CD14-positive monocyte (primary cell): ENCODE measurements around the gene PPP1R15B. TPM values are rescaled to one million over a fixed set of nuclear protein-coding genes. Genes with fewer than 3 reads are reported as not detected.

Source experiments
- DNase-seq, 3 donors: peaks; one replicate each; pipeline ENCODE4 v3.0.0-alpha.2; 2011 to 2022
- H2AFZ ChIP-seq: 2 replicates; pipeline ENCODE4 v1.6.0; 2012; ENCODE audit warnings: mild to moderate bottlenecking, low read depth, low read length, inconsistent platforms; ENCODE audit not compliant: insufficient read depth, poor library complexity, severe bottlenecking
- H3K27ac ChIP-seq, 2 donors: 1 replicate in 1 of 2; 2 replicates in 1 of 2; pipeline ENCODE4 v1.5.1; 2012 to 2013; ENCODE audit warnings: low read length in 2 of 2, control low read depth in 1 of 2, inconsistent platforms in 1 of 2, low read depth in 1 of 2, mild to moderate bottlenecking in 1 of 2
- H3K27me3 ChIP-seq, 2 donors: one replicate each; pipeline versions ENCODE4 v1.6.0 to v1.6.1; 2011 to 2013; ENCODE audit warnings: low read length in 2 of 2; ENCODE audit not compliant: control insufficient read depth in 2 of 2, insufficient read depth in 2 of 2
- H3K36me3 ChIP-seq, 2 donors: replicated peaks in 1 of 2; 1 replicate in 1 of 2; 2 replicates in 1 of 2; pipeline versions ENCODE4 v1.5.1 to v1.6.1; 2012 to 2013; ENCODE audit warnings: low read length in 2 of 2, control low read depth in 1 of 2, inconsistent platforms in 1 of 2, mild to moderate bottlenecking in 1 of 2; ENCODE audit not compliant: insufficient read depth in 2 of 2, control insufficient read depth in 1 of 2
- H3K4me1 ChIP-seq, 2 donors: 1 replicate in 1 of 2; 2 replicates in 1 of 2; pipeline versions ENCODE4 v1.5.1 to v1.6.1; 2012 to 2013; ENCODE audit warnings: low read length in 2 of 2, control low read depth in 1 of 2, inconsistent platforms in 1 of 2, mild to moderate bottlenecking in 1 of 2, moderate library complexity in 1 of 2; ENCODE audit not compliant: insufficient read depth in 2 of 2, control insufficient read depth in 1 of 2
- H3K4me2 ChIP-seq: replicated peaks from 2 replicates; pipeline ENCODE3; 2012; ENCODE audit warnings: low read length, moderate library complexity, mild to moderate bottlenecking; ENCODE audit not compliant: poor library complexity, severe bottlenecking; ENCODE audit errors: extremely low read depth
- H3K4me3 ChIP-seq, 3 experiments: fragments of 200-600 bp in 1 of 3; sonication (generic) in 1 of 3; replicated peaks in 1 of 3; 1 replicate in 2 of 3; 2 replicates in 1 of 3; pipeline ENCODE4 v1.5.1; 2011 to 2013; ENCODE audit warnings: low read length in 3 of 3, mild to moderate bottlenecking in 3 of 3, control low read depth in 2 of 3, low read depth in 2 of 3, inconsistent platforms in 1 of 3, moderate library complexity in 1 of 3
- H3K79me2 ChIP-seq: 2 replicates; pipeline ENCODE4 v1.6.0; 2012; ENCODE audit warnings: mild to moderate bottlenecking, control low read depth, inconsistent platforms, low read length, moderate library complexity; ENCODE audit not compliant: insufficient read depth
- H3K9ac ChIP-seq: 2 replicates; pipeline ENCODE4 v1.6.0; 2017; ENCODE audit warnings: low read length, mild to moderate bottlenecking; ENCODE audit not compliant: insufficient read depth, poor library complexity, severe bottlenecking
- H3K9me3 ChIP-seq, 2 donors: replicated peaks in 1 of 2; 1 replicate in 1 of 2; 2 replicates in 1 of 2; pipeline versions ENCODE4 v1.5.1 to v1.6.1; 2012 to 2013; ENCODE audit warnings: low read length in 2 of 2, control low read depth in 1 of 2; ENCODE audit not compliant: control insufficient read depth in 1 of 2, insufficient read depth in 1 of 2
- H4K20me1 ChIP-seq: 2 replicates; pipeline ENCODE4 v1.6.0; 2012; ENCODE audit warnings: mild to moderate bottlenecking, low read length, control low read depth, moderate library complexity; ENCODE audit not compliant: insufficient read depth
- H3K27ac Mint-ChIP-seq, 7 donors: one replicate each; pipeline ENCODE4 v1.8.0; 2020; ENCODE audit warnings: mild to moderate bottlenecking in 7 of 7, mixed read lengths in 7 of 7, moderate library complexity in 6 of 7, inconsistent platforms in 2 of 7
- H3K27me3 Mint-ChIP-seq, 3 donors: one replicate each; pipeline ENCODE4 v1.8.0; 2021 to 2022; ENCODE audit warnings: low read depth in 3 of 3, mild to moderate bottlenecking in 3 of 3, mixed read lengths in 3 of 3, moderate library complexity in 3 of 3, inconsistent platforms in 1 of 3
- H3K36me3 Mint-ChIP-seq, 2 donors: one replicate each; pipeline ENCODE4 v1.8.0; 2020; ENCODE audit warnings: mixed read lengths in 2 of 2, inconsistent platforms in 1 of 2, mild to moderate bottlenecking in 1 of 2
- H3K4me1 Mint-ChIP-seq: one replicate; pipeline ENCODE4 v1.8.0; 2020; ENCODE audit warnings: mild to moderate bottlenecking, mixed read lengths
- H3K4me3 Mint-ChIP-seq, 2 donors: one replicate each; pipeline ENCODE4 v1.8.0; 2020; ENCODE audit warnings: mild to moderate bottlenecking in 2 of 2, mixed read lengths in 2 of 2, moderate library complexity in 1 of 2
- H3K9me3 Mint-ChIP-seq, 7 donors: one replicate each; pipeline ENCODE4 v1.8.0; 2020 to 2022; ENCODE audit warnings: mixed read lengths in 7 of 7, mild to moderate bottlenecking in 6 of 7, moderate library complexity in 6 of 7, inconsistent platforms in 2 of 7
- CTCF ChIP-seq: fragments of 200-600 bp; IDR thresholded peaks from one replicate; pipeline ENCODE4 v1.8.0; 2022; ENCODE audit warnings: antibody characterized with exemption, mild to moderate bottlenecking
- WGBS: methylation state at CpG from one replicate; pipeline ENCODE4 v1.1.5; 2013; ENCODE audit warnings: missing lambda C conversion rate; ENCODE audit not compliant: insufficient coverage; 5-methylcytosine and 5-hydroxymethylcytosine counted together
- intact Hi-C, 2 donors: fragments of 100-400 bp; cut with micrococcal nuclease; formaldehyde crosslinking; loops; one replicate each; pipeline versions ENCODE4 v1.15.0 to v1.15.1; 2023
- polyA plus RNA-seq, 3 donors: library from polyadenylated mRNA; depleted of rRNA in 1 of 3; unstranded in 2 of 3; stranded (reverse) in 1 of 3; fragments of 300-500 nt in 2 of 3; fragments of >200 nt in 1 of 3; fragmentation: Illumina TruSeq in 2 of 3; gene quantifications; 1 replicate in 2 of 3; 2 replicates in 1 of 3; pipeline ENCODE4 v1.2.3, GENCODE V29; 2012 to 2021

The PPP1R15B gene
- polyA plus RNA-seq, 3 donors, result 31.1 to 117 (median 31.8) TPM

DNA sequence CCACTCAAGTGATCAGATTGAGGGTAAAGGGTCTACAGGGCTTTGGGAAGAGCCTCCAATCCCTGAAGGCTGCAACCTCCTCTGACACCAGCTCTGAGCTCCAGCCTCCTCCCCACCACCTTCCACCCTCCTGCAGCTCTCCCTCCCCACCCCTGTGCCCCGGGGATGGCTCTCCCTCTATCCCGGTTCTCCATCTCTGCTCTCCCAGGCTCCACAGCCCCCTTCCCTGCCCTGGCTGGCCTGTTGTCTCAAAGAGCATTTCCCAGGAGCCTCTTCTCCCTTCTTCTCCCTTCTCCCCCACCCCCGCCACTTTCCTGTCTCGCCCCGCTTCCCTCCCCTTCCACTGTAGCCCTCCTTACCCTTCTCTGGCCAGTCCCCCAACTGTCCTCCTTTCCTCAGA, 53.0 kb downstream of the PPP1R15B start:
- no peak for TF ChIP-seq CTCF
- DNase-seq, result no peak
- Mint-ChIP-seq H3K36me3 (no peaks in the 10 kb centered on the region), H3K27ac (peak overlapping the region in 1 of 7 donors; percentile 23), H3K9me3 (peaks cover 0 to 4% (median 0%) of the 10 kb centered on the region in 7 donors), H3K4me3 (peak overlapping the region in 1 of 2 donors; percentile 64), H3K27me3 (peaks cover 32 to 54% (median 37%) of the 10 kb centered on the region in 3 donors), H3K4me1 (peaks cover 17% of the 10 kb centered on the region)
- peaks cover 5 to 32% of the 10 kb centered on the region in 2 donors for H3K27me3 ChIP-seq
- no peaks in the 10 kb centered on the region for H3K9me3 ChIP-seq
- H2AFZ ChIP-seq, result no peak overlapping the region
- no peaks in the 10 kb centered on the region for H3K79me2 ChIP-seq
- H3K36me3 ChIP-seq, result no peaks in the 10 kb centered on the region
- H3K4me1 ChIP-seq, result peaks cover 13 to 16% of the 10 kb centered on the region in 2 donors
- no peak overlapping the region for H3K4me2 ChIP-seq
- intact Hi-C loops, result no loop called here
- no peak overlapping the region for H3K9ac ChIP-seq
- H3K27ac ChIP-seq, result no peak overlapping the region
- 56% methylated on average over 5 of the region's 5 CpGs for WGBS
- H4K20me1 ChIP-seq, result no peaks in the 10 kb centered on the region
- H3K4me3 ChIP-seq, result no peak overlapping the region

- Histone ChIP-seq H3K9ac (no peak overlapping the region), H2AFZ (peak overlapping the region; percentile 23), H3K79me2 (no peaks in the 10 kb centered on the region), H3K4me2 (no peak overlapping the region), H4K20me1 (no peaks in the 10 kb centered on the region), H3K27me3 (peaks cover 5 to 31% of the 10 kb centered on the region in 2 donors), H3K9me3 (no peaks in the 10 kb centered on the region), H3K4me3 (no peak overlapping the region), H3K36me3 (no peaks in the 10 kb centered on the region), H3K4me1 (peaks cover 6 to 8% of the 10 kb centered on the region in 2 donors), H3K27ac (no peak overlapping the region)
- Mint-ChIP-seq H3K4me1 (peaks cover 11% of the 10 kb centered on the region), H3K4me3 (peak overlapping the region in 1 of 2 donors; percentile 62), H3K9me3 (peaks cover 0 to 4% (median 0%) of the 10 kb centered on the region in 7 donors), H3K27me3 (peaks cover 29 to 51% (median 35%) of the 10 kb centered on the region in 3 donors), H3K27ac (peak overlapping the region in 2 of 7 donors; percentile 24 to 31), H3K36me3 (no peaks in the 10 kb centered on the region)
- intact Hi-C loops, result no loop called here
- no peak for TF ChIP-seq CTCF
- DNase-seq, result peak; percentile 33 to 64 (median 36)
- 41% methylated on average over 15 of the region's 23 CpGs for WGBS
These were observed 53.8 kb downstream of the PPP1R15B start for GRCh38 chr1:204357551-204358490.
